VCaP (cell line): Measurements from ENCODE around the gene ANKRD22.

Experiments
- H3K27ac ChIP-seq: fragments of 450-650 bp; 2 replicates; pipeline ENCODE4 v1.5.1; 2017
- CTCF ChIP-seq: fragments of 450-650 bp; conservative IDR thresholded peaks from 2 replicates; pipeline ENCODE4 v1.5.1; 2017; ENCODE audit warnings: mild to moderate bottlenecking, moderate library complexity

Gene ANKRD22

GRCh38 chr10:88793712-88794299 is 57.8 kb downstream of the ANKRD22 start:
- no peak overlapping the region for H3K27ac ChIP-seq
- TF ChIP-seq CTCF: no peak

- no peak overlapping the region for H3K27ac ChIP-seq
- no peak for TF ChIP-seq CTCF
Measured at GRCh38 chr10:88792661-88793060, 59.0 kb downstream of the ANKRD22 start.

- peak; percentile 80 for TF ChIP-seq CTCF
- H3K27ac ChIP-seq: no peak overlapping the region
Measured at GRCh38 chr10:88791924-88792323, 59.7 kb downstream of the ANKRD22 start.

- no peak for TF ChIP-seq CTCF
- no peak overlapping the region for H3K27ac ChIP-seq
Measured at GRCh38 chr10:88788924-88789323, 62.7 kb downstream of the ANKRD22 start.

GRCh38 chr10:88787463-88787862 is 64.2 kb downstream of the ANKRD22 start:
- H3K27ac ChIP-seq: no peak overlapping the region
- TF ChIP-seq CTCF: no peak

- H3K27ac ChIP-seq: no peak overlapping the region
- no peak for TF ChIP-seq CTCF
Measured at GRCh38 chr10:88786032-88786770, 65.4 kb downstream of the ANKRD22 start.

- no peak for TF ChIP-seq CTCF
- H3K27ac ChIP-seq: no peak overlapping the region
Measured at GRCh38 chr10:88783724-88784123, 67.9 kb downstream of the ANKRD22 start.
